K562 treated with DMSO at 1 percent for 24 hours (cell line): ENCODE measurements around the gene BRI3. TPM values are rescaled to one million over a fixed set of nuclear protein-coding genes. Genes with fewer than 3 reads are reported as not detected.

ENCODE experiments used
- total RNA-seq: library from RNA; unstranded; fragments of 300-600 nt; gene quantifications from 2 replicates; pipeline ENCODE4 v1.2.3, GENCODE V29; 2022; ENCODE audit warnings: low read depth; ENCODE audit not compliant: insufficient read depth

Gene BRI3, protein sequence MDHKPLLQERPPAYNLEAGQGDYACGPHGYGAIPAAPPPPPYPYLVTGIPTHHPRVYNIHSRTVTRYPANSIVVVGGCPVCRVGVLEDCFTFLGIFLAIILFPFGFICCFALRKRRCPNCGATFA
- total RNA-seq: 201 and 236 TPM in 2 replicates

DNA sequence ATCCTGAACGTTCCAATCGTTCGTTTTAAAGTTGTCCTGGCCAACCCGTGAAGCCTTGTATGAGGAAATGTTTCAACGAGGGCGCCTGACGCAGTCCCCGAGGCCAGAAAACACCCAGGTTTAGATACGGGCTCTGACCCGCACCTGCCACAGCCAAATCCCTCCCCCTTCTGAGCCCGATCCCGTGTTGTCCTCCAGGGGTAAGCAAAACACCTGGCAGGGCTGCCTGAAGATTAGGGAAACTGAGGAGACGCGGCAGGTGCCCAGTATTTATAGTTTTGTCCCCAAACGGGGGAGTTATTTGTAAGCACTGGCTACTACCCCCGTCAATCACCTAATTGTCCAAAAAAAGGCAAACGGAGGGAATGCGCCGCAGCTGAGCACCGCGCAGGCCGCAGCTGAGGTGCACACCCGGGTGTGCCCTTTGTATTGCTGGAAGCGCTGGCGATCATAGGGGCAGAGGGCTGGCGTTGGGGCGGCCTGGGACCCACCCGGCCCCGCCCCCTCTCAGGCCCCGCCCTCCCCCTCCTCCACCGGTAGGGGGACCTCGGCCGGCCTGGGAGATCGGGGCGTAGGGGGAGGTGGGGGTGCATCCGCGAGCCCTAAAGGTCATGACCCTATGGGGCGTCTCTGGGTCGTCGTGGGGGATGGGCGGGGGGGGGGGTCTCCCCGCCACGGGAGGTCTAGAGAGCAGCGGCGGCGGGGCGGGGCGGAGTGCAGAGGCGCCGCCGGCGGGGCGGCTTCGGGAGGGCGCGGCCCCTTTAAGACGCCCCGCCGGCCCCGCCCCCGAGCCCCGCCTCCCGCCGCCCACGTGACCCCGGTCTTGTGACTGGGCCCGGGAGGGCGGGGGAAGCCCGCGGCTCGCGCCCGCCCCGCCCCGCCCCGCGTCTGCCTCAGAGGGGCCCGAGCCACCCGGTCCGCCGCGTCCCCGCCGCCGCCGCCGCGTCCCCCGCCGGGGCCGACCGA lies at the start of gene BRI3:
BRI3 (plus strand) TSS at position 896 of the 966 bp plus-strand sequence. CDS start 110 bp downstream, outside the sequence.

DNA sequence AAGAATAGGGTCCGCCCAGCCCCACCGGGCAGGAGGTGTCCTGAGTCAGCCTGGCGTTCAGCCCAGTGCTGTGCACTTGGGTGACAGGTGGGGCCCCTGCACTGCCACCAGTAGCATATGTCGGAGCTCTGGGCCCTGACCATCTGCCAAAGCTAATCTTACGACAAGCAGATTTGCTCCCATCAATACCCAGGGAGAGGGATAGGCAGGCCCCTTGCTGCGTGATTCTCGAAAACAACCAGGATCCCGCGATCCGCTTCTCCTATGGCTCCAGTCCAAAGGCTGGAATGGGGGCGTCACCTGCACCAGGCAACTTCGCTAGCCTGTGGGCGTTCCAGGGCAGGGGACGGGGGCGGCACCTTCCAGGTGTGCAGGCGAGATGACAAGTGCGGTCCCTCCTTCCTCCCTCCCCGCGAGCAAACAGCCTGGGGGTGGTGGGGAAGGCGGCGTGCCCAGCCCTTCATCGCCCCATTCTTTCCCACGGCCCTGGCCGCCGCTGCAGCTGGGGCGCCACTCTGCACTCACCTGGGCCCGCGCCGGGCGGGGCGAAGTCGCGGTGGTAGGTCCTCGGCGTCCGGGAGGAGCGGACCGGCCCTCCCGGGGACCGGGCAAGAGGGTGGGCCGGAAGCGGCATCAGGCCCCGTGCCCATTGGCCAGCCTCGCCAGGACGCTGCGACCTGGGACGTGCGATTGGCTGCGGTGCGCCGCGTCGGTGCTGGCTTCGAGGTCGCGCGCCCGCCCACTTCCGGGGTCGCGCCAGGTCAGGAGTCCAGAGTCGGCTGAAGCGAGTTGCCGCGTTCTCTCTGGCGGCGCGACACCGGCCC lies 29.7 kb upstream of the BRI3 start, which contains the start of gene TECPR1:
TECPR1 (minus strand) TSS at position 632 of the 824 bp plus-strand sequence. CDS start 6,086 bp downstream, outside the sequence.

Other genes starting within 250 kb of the BRI3 start
- gene LMTK2, start 174.8 kb upstream of the BRI3 start, total RNA-seq: 9.4 and 10.8 TPM in 2 replicates
- 3.0 and 7.9 TPM in 2 replicates for gene BHLHA15, start 70.2 kb upstream of the BRI3 start, total RNA-seq
- 15.8 and 18.4 TPM in 2 replicates for gene TECPR1, start 29.5 kb upstream of the BRI3 start, total RNA-seq
- 14.8 and 14.9 TPM in 2 replicates for gene BAIAP2L1, start 119.4 kb downstream of the BRI3 start, total RNA-seq